ENCODE results near the gene TSPAN5. TPM values are rescaled to one million over a fixed set of nuclear protein-coding genes. Genes with fewer than 3 reads are reported as not detected.

Gene TSPAN5
- total and polyA plus RNA-seq, 8 donors: 1.6 to 90.2 (median 8.5) TPM

GRCh38 chr4:98677799-98678198 lies 19.4 kb upstream of the TSPAN5 start:
- TF ChIP-seq, protein P1, sequence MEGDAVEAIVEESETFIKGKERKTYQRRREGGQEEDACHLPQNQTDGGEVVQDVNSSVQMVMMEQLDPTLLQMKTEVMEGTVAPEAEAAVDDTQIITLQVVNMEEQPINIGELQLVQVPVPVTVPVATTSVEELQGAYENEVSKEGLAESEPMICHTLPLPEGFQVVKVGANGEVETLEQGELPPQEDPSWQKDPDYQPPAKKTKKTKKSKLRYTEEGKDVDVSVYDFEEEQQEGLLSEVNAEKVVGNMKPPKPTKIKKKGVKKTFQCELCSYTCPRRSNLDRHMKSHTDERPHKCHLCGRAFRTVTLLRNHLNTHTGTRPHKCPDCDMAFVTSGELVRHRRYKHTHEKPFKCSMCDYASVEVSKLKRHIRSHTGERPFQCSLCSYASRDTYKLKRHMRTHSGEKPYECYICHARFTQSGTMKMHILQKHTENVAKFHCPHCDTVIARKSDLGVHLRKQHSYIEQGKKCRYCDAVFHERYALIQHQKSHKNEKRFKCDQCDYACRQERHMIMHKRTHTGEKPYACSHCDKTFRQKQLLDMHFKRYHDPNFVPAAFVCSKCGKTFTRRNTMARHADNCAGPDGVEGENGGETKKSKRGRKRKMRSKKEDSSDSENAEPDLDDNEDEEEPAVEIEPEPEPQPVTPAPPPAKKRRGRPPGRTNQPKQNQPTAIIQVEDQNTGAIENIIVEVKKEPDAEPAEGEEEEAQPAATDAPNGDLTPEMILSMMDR (IDR thresholded peaks at IDR 0.05): no peak
- TF ChIP-seq POLR2A (IDR thresholded peaks at IDR 0.05) (no peak), EP300 (IDR thresholded peaks at IDR 0.05) (no peak), POLR2AphosphoS5 (IDR thresholded peaks at IDR 0.05) (no peak)
- Histone ChIP-seq H3K27ac (no peak overlapping the region), H3K36me3 (no peaks in the 10 kb centered on the region), H3K27me3 (peaks cover 0 to 9% (median 0%) of the 10 kb centered on the region in 3 donors), H3K9me3 (no peaks in the 10 kb centered on the region), H3K4me1 (peaks cover 0 to 4% (median 1%) of the 10 kb centered on the region in 4 donors), H3K4me3 (no peak overlapping the region)
- 90 to 97% (median 97%) methylated on average over 3 of the region's 3 CpGs for WGBS, 5 donors
- intact Hi-C loops (cut with DNase I; ENCODE audit: low total_unique reads): no loop called here
- no peak for DNase-seq

- intact Hi-C loops (cut with DNase I; ENCODE audit: low total_unique reads): no loop called here
- WGBS, 5 donors: 46 to 65% (median 55%) methylated on average over 4 of the region's 4 CpGs
- Histone ChIP-seq H3K27me3 (peaks cover 0 to 16% (median 0%) of the 10 kb centered on the region in 3 donors), H3K36me3 (no peaks in the 10 kb centered on the region), H3K4me1 (peaks cover 0 to 3% (median 0%) of the 10 kb centered on the region in 4 donors), H3K27ac (no peak overlapping the region), H3K9me3 (no peaks in the 10 kb centered on the region), H3K4me3 (no peak overlapping the region)
- no peak for TF ChIP-seq EP300 (IDR thresholded peaks at IDR 0.05)
- no peak for TF ChIP-seq POLR2A (IDR thresholded peaks at IDR 0.05)
- TF ChIP-seq POLR2AphosphoS5 (IDR thresholded peaks at IDR 0.05): no peak
- TF ChIP-seq, protein P1 (IDR thresholded peaks at IDR 0.05): no peak
- DNase-seq: no peak
These were observed 16.2 kb upstream of the TSPAN5 start for GRCh38 chr4:98674404-98675173.

GRCh38 chr4:98673978-98674377 lies 15.6 kb upstream of the TSPAN5 start:
- peaks cover 0 to 16% (median 0%) of the 10 kb centered on the region in 3 donors for H3K27me3 ChIP-seq
- no peaks in the 10 kb centered on the region for H3K9me3 ChIP-seq
- no peak for DNase-seq
- no peak for TF ChIP-seq EP300 (IDR thresholded peaks at IDR 0.05)
- no peak for TF ChIP-seq POLR2A (IDR thresholded peaks at IDR 0.05)
- no peak for TF ChIP-seq POLR2AphosphoS5 (IDR thresholded peaks at IDR 0.05)
- TF ChIP-seq, protein P1 (IDR thresholded peaks at IDR 0.05): no peak
- H3K36me3 ChIP-seq: no peaks in the 10 kb centered on the region
- intact Hi-C loops (cut with DNase I; ENCODE audit: low total_unique reads): no loop called here
- WGBS, 5 donors: 48 to 73% (median 71%) methylated on average over 6 of the region's 6 CpGs
- no peak overlapping the region for H3K27ac ChIP-seq
- no peak overlapping the region for H3K4me3 ChIP-seq
- peaks cover 0 to 3% (median 0%) of the 10 kb centered on the region in 4 donors for H3K4me1 ChIP-seq

DNA sequence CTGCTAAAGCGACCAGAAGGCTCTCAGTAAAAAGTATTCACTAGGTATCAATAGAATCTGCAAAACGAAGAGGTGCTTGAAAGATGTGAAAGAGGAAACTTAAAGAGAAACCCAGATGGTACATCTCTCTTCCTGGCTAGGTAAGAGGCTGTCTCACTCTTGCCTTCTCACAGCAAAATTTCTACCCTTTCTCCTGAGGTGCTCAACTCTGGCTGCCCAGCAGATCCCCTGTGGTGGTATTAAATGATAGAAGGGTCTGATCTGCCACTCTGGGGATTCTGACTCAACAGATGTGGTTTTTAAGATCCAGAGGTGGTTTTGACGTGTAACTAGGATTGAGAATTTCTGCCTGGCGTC lies 14.9 kb upstream of the TSPAN5 start:
- WGBS, 5 donors: 58 to 70% (median 62%) methylated on average over 4 of the region's 4 CpGs
- no peaks in the 10 kb centered on the region for H3K36me3 ChIP-seq
- TF ChIP-seq, protein P1 (IDR thresholded peaks at IDR 0.05): no peak
- TF ChIP-seq EP300 (IDR thresholded peaks at IDR 0.05): no peak
- TF ChIP-seq POLR2AphosphoS5 (IDR thresholded peaks at IDR 0.05): no peak
- no peak for TF ChIP-seq POLR2A (IDR thresholded peaks at IDR 0.05)
- H3K27me3 ChIP-seq: peaks cover 0 to 16% (median 0%) of the 10 kb centered on the region in 3 donors
- no peak for DNase-seq
- no peak overlapping the region for H3K27ac ChIP-seq
- no peak overlapping the region for H3K4me3 ChIP-seq
- intact Hi-C loops (cut with DNase I; ENCODE audit: low total_unique reads): no loop called here
- no peaks in the 10 kb centered on the region for H3K9me3 ChIP-seq
- H3K4me1 ChIP-seq: peaks cover 0 to 3% (median 0%) of the 10 kb centered on the region in 4 donors

Data from stomach (tissue), 9 donors.